AG04450 (cell line): ENCODE measurements around the gene SHISA7. TPM values are rescaled to one million over a fixed set of nuclear protein-coding genes. Genes with fewer than 3 reads are reported as not detected.
"Not testable (repeated sequence)": the region's sequence is repeated elsewhere in the genome, so short reads cannot be mapped to it uniquely, and the experiment has no call there.

Experiments used
- CTCF ChIA-PET: fragments of 300-600, 350-600 bp; formaldehyde crosslinking; extraction: SDS; loops from one replicate; lab custom pipeline; 2022; ENCODE audit warnings: antibody characterized with exemption, inconsistent platforms; lab: Charles Lee
- POLR2A ChIA-PET: fragments of 350-600 bp; formaldehyde crosslinking; extraction: SDS; loops from one replicate; lab custom pipeline; 2021; ENCODE audit warnings: antibody characterized with exemption, inconsistent platforms; lab: Yijun Ruan, JAX
- DNase-seq: peaks from one replicate; pipeline ENCODE4 v3.0.0-alpha.2; 2011; ENCODE audit warnings: low read depth, low spot score
- H3K27ac ChIP-seq: one replicate; pipeline ENCODE4 v1.5.1; 2012; ENCODE audit warnings: low read depth, low read length, control low read depth
- H3K27me3 ChIP-seq: one replicate; pipeline ENCODE4 v1.6.0; 2012; ENCODE audit warnings: low read length; ENCODE audit not compliant: control insufficient read depth, insufficient read depth
- H3K4me3 ChIP-seq: 2 replicates; pipeline ENCODE4 v1.5.1; 2011; ENCODE audit warnings: mild to moderate bottlenecking, low read depth, low read length, control low read depth
- H3K9me3 ChIP-seq: 2 replicates; pipeline ENCODE4 v1.5.1; 2012; ENCODE audit warnings: low read length; ENCODE audit not compliant: control insufficient read depth, insufficient read depth
- polyA plus RNA-seq: library from polyadenylated mRNA; depleted of rRNA; stranded (reverse); fragments of >200 nt; gene quantifications from 2 replicates; pipeline ENCODE4 v1.2.3, GENCODE V29; 2011
- TF ChIP-seq, protein P1 (sequence below): IDR thresholded peaks from 2 replicates; pipeline ENCODE4 v1.5.1; 2011; ENCODE audit warnings: low read depth, low read length, control low read depth, inconsistent platforms

Gene SHISA7
- polyA plus RNA-seq, 1 experiment, result not detected

GRCh38 chr19:55402509-55402908 is 40.6 kb downstream of the SHISA7 start:
- POLR2A ChIA-PET, result no interaction called here
- DNase-seq, result no peak
- no peaks in the 10 kb centered on the region for H3K9me3 ChIP-seq
- CTCF ChIA-PET, result no interaction called here
- TF ChIP-seq, protein P1, sequence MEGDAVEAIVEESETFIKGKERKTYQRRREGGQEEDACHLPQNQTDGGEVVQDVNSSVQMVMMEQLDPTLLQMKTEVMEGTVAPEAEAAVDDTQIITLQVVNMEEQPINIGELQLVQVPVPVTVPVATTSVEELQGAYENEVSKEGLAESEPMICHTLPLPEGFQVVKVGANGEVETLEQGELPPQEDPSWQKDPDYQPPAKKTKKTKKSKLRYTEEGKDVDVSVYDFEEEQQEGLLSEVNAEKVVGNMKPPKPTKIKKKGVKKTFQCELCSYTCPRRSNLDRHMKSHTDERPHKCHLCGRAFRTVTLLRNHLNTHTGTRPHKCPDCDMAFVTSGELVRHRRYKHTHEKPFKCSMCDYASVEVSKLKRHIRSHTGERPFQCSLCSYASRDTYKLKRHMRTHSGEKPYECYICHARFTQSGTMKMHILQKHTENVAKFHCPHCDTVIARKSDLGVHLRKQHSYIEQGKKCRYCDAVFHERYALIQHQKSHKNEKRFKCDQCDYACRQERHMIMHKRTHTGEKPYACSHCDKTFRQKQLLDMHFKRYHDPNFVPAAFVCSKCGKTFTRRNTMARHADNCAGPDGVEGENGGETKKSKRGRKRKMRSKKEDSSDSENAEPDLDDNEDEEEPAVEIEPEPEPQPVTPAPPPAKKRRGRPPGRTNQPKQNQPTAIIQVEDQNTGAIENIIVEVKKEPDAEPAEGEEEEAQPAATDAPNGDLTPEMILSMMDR, result no peak
- H3K27ac ChIP-seq, result no peak overlapping the region
- no peak overlapping the region for H3K4me3 ChIP-seq
- no peaks in the 10 kb centered on the region for H3K27me3 ChIP-seq

DNA sequence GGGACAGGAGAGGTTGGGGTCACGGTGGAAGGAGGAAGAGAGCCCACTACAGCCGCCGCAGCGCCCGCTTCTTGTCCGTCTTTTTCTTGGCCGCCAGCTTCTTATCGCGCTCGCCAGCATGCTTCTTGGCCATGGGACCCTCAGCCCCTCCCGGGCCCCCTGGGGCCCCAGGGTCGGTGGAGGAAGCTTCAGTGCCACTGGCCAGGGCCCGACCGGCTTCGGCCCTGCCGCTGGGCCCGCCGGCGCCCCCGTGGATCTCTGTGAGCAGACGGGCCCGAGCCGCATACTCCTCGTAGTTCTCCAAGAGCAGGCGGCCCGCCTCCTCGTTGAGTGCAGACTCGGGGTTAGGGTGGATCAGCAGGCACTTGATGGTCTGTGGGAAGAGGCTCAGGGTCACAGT is 41.7 kb downstream of the SHISA7 start:
- H3K9me3 ChIP-seq, H3K4me3 ChIP-seq, DNase-seq, H3K27me3 ChIP-seq, H3K27ac ChIP-seq, POLR2A ChIA-PET: not testable (repeated sequence)
- CTCF ChIA-PET, result interaction anchor here (0.6 to 0.7 kb wide), 2 partner anchors 66 to 260 kb away, joined by 3 read pairs; no protein-coding TSS in a partner anchor

GRCh38 chr19:55400281-55401087 is 42.6 kb downstream of the SHISA7 start:
- TF ChIP-seq, protein P1, result no peak
- DNase-seq, result no peak
- POLR2A ChIA-PET, result interaction anchor here (1.0 to 1.2 kb wide), 2 partner anchors 9 to 11 kb away, joined by 4 to 5 read pairs; no protein-coding TSS in a partner anchor
- Histone ChIP-seq H3K27me3 (no peaks in the 10 kb centered on the region), H3K27ac (peak overlapping the region; percentile 11), H3K4me3 (no peak overlapping the region), H3K9me3 (no peaks in the 10 kb centered on the region)
- CTCF ChIA-PET, result interaction anchor here (0.6 to 1.0 kb wide), 3 partner anchors 67 to 259 kb away, joined by 3 read pairs; no protein-coding TSS in a partner anchor

DNA sequence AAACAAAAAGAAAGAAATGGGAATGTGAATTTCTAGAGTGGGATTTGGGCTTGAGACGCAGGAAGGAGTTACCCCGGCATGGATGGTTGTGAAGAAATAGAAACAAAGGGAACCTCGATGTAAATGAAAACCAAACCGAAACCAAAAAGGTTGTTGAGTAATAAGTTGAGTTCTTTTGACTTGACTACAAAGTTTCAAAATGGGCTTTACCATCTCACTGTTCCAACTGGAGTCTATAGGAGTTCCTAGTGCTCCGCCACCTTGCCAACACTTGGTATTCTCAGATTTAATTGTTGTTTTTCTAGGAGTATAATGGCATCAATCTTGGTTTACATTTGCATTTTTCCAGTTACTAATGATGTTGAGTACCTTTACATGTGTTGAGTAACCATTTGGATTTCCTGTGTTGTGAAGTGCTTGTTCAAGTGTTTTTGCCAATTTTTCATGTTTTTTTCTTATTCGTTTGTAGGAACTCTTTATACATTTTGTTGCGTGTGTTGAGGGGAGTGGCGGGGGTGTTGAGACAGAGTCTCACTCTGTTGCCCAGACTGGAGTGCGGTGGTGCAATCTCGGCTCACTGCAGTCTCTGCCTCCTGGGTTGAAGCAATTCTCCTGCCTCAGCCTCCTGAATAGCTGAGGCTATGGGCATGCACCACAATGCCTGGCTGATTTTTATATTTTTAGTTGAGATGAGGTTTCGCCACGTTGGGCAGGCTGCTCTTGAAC is 44.7 kb downstream of the SHISA7 start:
- H3K27ac ChIP-seq, result no peak overlapping the region
- ChIA-PET POLR2A (interaction anchor here (3.0 kb wide), 1 partner anchor 9 kb away, joined by 24 read pairs; the partner anchor contains the start of gene UBE2S), CTCF (no interaction called here)
- TF ChIP-seq, protein P1, result no peak
- no peaks in the 10 kb centered on the region for H3K9me3 ChIP-seq
- DNase-seq, result no peak
- no peak overlapping the region for H3K4me3 ChIP-seq
- no peaks in the 10 kb centered on the region for H3K27me3 ChIP-seq

GRCh38 chr19:55392820-55393761 is 50.0 kb downstream of the SHISA7 start:
- Histone ChIP-seq H3K9me3 (no peaks in the 10 kb centered on the region), H3K27ac (no peak overlapping the region), H3K4me3 (no peak overlapping the region), H3K27me3 (no peaks in the 10 kb centered on the region)
- no peak for DNase-seq
- TF ChIP-seq, protein P1, result no peak
- ChIA-PET CTCF (interaction anchor here (0.6 kb wide), 1 partner anchor 254 kb away, joined by 3 read pairs; no protein-coding TSS in a partner anchor), POLR2A (interaction anchor here (0.6 to 10.3 kb wide), 5 partner anchors 12 to 227 kb away, joined by 3 to 93 read pairs (median 7); partner anchors contain the start of gene UBE2S)
